Natural killer cell (primary cell): ENCODE measurements around the gene GYPC. TPM values are rescaled to one million over a fixed set of nuclear protein-coding genes. Genes with fewer than 3 reads are reported as not detected.

Experiments
- ATAC-seq, 3 donors: fragments of 150-1000 bp in 2 of 3; fragments of 200-7000 bp in 1 of 3; cut with Tn5 transposase; 1 replicate in 1 of 3; 2 replicates in 2 of 3; pipeline ENCODE4 v1.10.0; 2021; ENCODE audit warnings: mild to moderate bottlenecking in 2 of 3, moderate library complexity in 2 of 3
- DNase-seq, 2 donors: peaks; one replicate each; pipeline versions ENCODE4 v3.0.0 to v3.0.0-alpha.2; 2013 to 2021; ENCODE audit warnings: mixed read lengths in 1 of 2
- H3K27ac ChIP-seq: one replicate; pipeline ENCODE4 v1.5.1; 2013; ENCODE audit warnings: mild to moderate bottlenecking, low read length
- H3K27me3 ChIP-seq: one replicate; pipeline ENCODE4 v1.6.1; 2013; ENCODE audit warnings: low read length; ENCODE audit not compliant: control insufficient read depth, insufficient read depth
- H3K36me3 ChIP-seq: one replicate; pipeline ENCODE4 v1.6.1; 2013; ENCODE audit warnings: low read length; ENCODE audit not compliant: control insufficient read depth, insufficient read depth
- H3K4me1 ChIP-seq: one replicate; pipeline ENCODE4 v1.6.1; 2013; ENCODE audit warnings: low read length; ENCODE audit not compliant: control insufficient read depth, insufficient read depth
- H3K4me3 ChIP-seq: one replicate; pipeline ENCODE4 v1.5.1; 2013; ENCODE audit warnings: low read length
- H3K9me3 ChIP-seq: one replicate; pipeline ENCODE4 v1.6.1; 2013; ENCODE audit warnings: low read length; ENCODE audit not compliant: control insufficient read depth, insufficient read depth
- H3K27ac Mint-ChIP-seq, 2 donors: one replicate each; pipeline ENCODE4 v1.8.0; 2022; ENCODE audit warnings: mild to moderate bottlenecking in 2 of 2, mixed read lengths in 2 of 2, moderate library complexity in 1 of 2
- H3K27me3 Mint-ChIP-seq, 2 donors: one replicate each; pipeline ENCODE4 v1.8.0; 2022; ENCODE audit warnings: low read depth in 2 of 2, mixed read lengths in 2 of 2
- H3K36me3 Mint-ChIP-seq: one replicate; pipeline ENCODE4 v1.8.0; 2022; ENCODE audit warnings: mixed read lengths
- H3K4me1 Mint-ChIP-seq, 2 donors: one replicate each; pipeline ENCODE4 v1.8.0; 2022; ENCODE audit warnings: mixed read lengths in 2 of 2
- H3K4me3 Mint-ChIP-seq: one replicate; pipeline ENCODE4 v1.8.0; 2022; ENCODE audit warnings: mild to moderate bottlenecking, moderate library complexity, mixed read lengths
- H3K9me3 Mint-ChIP-seq, 2 donors: one replicate each; pipeline ENCODE4 v1.8.0; 2022; ENCODE audit warnings: mixed read lengths in 2 of 2
- WGBS: methylation state at CpG from one replicate; pipeline ENCODE4 v1.1.7; 2013; ENCODE audit warnings: missing lambda C conversion rate; ENCODE audit not compliant: insufficient coverage; 5-methylcytosine and 5-hydroxymethylcytosine counted together
- intact Hi-C: fragments of 100-400 bp; cut with micrococcal nuclease; formaldehyde crosslinking; loops from one replicate; pipeline ENCODE4 v1.14.2; 2022
- total RNA-seq, 4 donors: library from RNA; stranded (reverse); fragments of 120-200 nt in 1 of 4; gene quantifications; one replicate each; pipeline versions ENCODE4 v1.2.3 to v1.2.4, GENCODE V29; 2013 to 2022
- TF ChIP-seq, protein P1 (sequence below): fragments of 200-600 bp; IDR thresholded peaks from one replicate; pipeline ENCODE4 v1.8.0; 2022; ENCODE audit warnings: antibody characterized with exemption

The GYPC gene
- total RNA-seq, 3 donors from 2014 or later (not counting 1 experiment from before 2014, with no cell fraction given): 74.2 to 92.3 (median 78.7) TPM

DNA sequence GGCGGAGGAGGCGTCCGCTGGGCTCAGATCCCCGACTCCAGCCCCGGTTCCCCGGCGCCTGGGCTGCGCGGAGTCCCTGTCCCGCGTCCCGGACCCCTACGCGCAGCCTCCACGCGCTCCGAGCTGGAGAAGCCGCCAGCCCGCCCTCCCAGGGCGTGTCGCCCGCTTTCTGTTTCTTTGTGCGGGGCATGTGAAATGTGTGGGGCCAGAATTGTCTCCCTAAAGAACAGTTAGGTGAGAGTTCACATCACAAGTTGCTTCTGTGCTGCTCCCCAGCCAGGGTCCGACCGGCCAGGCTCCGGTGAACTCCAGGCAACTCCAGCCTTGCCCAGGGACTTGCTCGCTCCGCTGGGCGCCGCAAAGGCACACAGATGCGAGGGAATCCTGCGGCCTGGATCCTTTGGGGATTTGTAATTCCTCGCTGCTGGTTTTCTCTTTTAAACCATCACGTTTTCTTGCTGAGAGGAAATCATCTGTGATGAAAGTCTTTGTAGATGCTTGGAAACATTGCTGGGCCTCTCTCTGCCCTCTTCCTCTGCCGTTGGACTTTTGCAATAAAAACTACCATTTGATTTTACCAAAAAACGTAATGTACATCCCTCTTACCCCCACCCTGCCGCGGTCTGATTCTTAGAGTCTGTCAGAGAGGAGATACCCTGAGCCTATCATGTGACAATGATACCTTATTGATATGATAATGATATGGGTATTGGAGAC is 631 bp downstream of the GYPC start:
- H3K36me3 ChIP-seq: peaks cover 2% of the 10 kb centered on the region
- H3K27me3 ChIP-seq: no peaks in the 10 kb centered on the region
- Mint-ChIP-seq H3K4me3 (peak overlapping the region; percentile 94), H3K4me1 (peaks cover 60 to 61% of the 10 kb centered on the region in 2 donors), H3K27ac (peak overlapping the region; percentile 89 to 97), H3K9me3 (no peaks in the 10 kb centered on the region), H3K27me3 (no peaks in the 10 kb centered on the region), H3K36me3 (no peaks in the 10 kb centered on the region)
- peak overlapping the region; percentile 81 for H3K4me3 ChIP-seq
- H3K4me1 ChIP-seq: peaks cover 56% of the 10 kb centered on the region
- peak; percentile 38 to 61 for DNase-seq
- H3K9me3 ChIP-seq: no peaks in the 10 kb centered on the region
- intact Hi-C loops: loop anchor here (5.0 kb wide), 1 partner anchor 731 kb away; the partner anchor contains the start of gene MAP3K2
- H3K27ac ChIP-seq: peak overlapping the region; percentile 93
- TF ChIP-seq, protein P1, sequence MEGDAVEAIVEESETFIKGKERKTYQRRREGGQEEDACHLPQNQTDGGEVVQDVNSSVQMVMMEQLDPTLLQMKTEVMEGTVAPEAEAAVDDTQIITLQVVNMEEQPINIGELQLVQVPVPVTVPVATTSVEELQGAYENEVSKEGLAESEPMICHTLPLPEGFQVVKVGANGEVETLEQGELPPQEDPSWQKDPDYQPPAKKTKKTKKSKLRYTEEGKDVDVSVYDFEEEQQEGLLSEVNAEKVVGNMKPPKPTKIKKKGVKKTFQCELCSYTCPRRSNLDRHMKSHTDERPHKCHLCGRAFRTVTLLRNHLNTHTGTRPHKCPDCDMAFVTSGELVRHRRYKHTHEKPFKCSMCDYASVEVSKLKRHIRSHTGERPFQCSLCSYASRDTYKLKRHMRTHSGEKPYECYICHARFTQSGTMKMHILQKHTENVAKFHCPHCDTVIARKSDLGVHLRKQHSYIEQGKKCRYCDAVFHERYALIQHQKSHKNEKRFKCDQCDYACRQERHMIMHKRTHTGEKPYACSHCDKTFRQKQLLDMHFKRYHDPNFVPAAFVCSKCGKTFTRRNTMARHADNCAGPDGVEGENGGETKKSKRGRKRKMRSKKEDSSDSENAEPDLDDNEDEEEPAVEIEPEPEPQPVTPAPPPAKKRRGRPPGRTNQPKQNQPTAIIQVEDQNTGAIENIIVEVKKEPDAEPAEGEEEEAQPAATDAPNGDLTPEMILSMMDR: no peak
- 1% methylated on average over 35 of the region's 38 CpGs for WGBS
- ATAC-seq: peak; percentile 18 to 39 (median 24)

DNA sequence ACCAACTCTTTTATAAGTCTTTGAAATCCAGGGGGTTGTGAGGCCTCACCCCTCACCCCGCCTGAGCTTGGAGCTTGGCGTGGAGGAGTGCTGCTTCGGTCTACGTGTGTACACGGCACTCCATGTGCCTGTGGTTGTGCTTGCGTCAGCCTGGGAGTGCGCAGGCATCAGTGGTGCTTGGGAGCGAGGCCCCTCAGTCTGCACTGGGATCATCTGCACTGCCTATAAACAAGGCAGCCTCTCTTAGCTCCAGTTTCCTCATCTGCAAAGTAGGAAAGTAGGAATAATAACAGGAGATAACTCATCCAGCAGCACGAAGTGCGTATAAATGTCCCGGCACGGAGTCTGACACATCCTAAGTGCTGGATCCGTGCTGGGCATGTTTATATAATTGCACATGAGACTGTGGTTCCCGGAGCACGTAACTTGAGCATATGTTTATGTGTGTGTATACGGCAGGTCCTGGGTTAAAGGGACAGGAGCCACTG is 1.2 kb downstream of the GYPC start:
- Mint-ChIP-seq H3K9me3 (no peaks in the 10 kb centered on the region), H3K4me1 (peaks cover 66 to 67% of the 10 kb centered on the region in 2 donors), H3K36me3 (no peaks in the 10 kb centered on the region), H3K27ac (peak overlapping the region; percentile 89 to 97), H3K4me3 (peak overlapping the region; percentile 94), H3K27me3 (no peaks in the 10 kb centered on the region)
- no peaks in the 10 kb centered on the region for H3K9me3 ChIP-seq
- H3K27ac ChIP-seq: peak overlapping the region; percentile 93
- intact Hi-C loops: loop anchor here (5.0 kb wide), 1 partner anchor 730 kb away; the partner anchor contains the start of gene MAP3K2
- H3K27me3 ChIP-seq: no peaks in the 10 kb centered on the region
- peaks cover 2% of the 10 kb centered on the region for H3K36me3 ChIP-seq
- H3K4me3 ChIP-seq: peak overlapping the region; percentile 81
- DNase-seq: peak in 1 of 2 donors; percentile 79
- ATAC-seq: peak; percentile 16 to 40 (median 28)
- WGBS: 3% methylated on average over 16 of the region's 16 CpGs
- peaks cover 62% of the 10 kb centered on the region for H3K4me1 ChIP-seq
- TF ChIP-seq, protein P1: no peak

DNA sequence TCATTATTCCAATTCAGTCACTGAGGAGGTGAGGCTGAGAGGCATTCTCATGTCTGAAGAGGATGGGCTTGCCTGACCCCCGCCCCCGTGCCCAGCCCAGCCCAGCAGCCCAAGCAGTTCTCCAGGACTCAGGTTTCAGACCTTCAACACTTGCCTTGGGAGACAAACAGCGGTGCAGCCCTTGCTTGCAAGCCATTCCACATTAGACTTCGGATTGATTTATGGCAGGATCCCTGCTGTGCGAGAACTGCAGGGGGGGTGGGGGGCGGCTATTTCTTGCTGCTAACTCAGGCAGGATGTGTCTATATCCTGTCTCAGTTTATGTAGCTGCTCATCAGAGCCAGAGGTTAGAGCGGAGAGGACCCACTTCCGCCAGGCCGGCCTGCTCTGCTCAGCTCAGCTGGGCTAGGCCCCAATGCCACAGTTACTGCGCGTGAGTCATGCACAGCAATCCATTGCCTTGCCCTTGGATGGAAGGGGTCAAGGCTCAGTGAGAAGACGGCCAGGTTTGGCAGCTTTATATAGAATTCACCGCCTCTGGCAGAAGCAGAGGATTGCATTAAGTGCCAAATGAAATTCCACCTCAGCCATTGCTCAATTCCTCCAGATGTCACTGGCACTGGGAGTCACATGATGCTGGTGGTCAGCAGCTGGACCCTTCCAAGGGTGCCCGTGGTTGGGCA is 1.8 kb downstream of the GYPC start:
- no peaks in the 10 kb centered on the region for H3K9me3 ChIP-seq
- ATAC-seq (peak; percentile 73 to 87 (median 84)), DNase-seq (peak; percentile 68 to 84)
- Mint-ChIP-seq H3K4me3 (peak overlapping the region; percentile 94), H3K27ac (peak overlapping the region; percentile 89 to 97), H3K36me3 (no peaks in the 10 kb centered on the region), H3K4me1 (peaks cover 72 to 73% of the 10 kb centered on the region in 2 donors), H3K9me3 (no peaks in the 10 kb centered on the region), H3K27me3 (no peaks in the 10 kb centered on the region)
- WGBS: under 1% methylated on average over 14 of the region's 14 CpGs
- intact Hi-C loops: loop anchor here (2.0 to 5.0 kb wide), 2 partner anchors 423 to 730 kb away; partner anchors contain the start of gene MAP3K2
- H3K27ac ChIP-seq: peak overlapping the region; percentile 93
- peaks cover 2% of the 10 kb centered on the region for H3K36me3 ChIP-seq
- peaks cover 68% of the 10 kb centered on the region for H3K4me1 ChIP-seq
- peak overlapping the region; percentile 81 for H3K4me3 ChIP-seq
- TF ChIP-seq, protein P1: no peak
- no peaks in the 10 kb centered on the region for H3K27me3 ChIP-seq
